Progenitor cell of endocrine pancreas (in vitro differentiated cells): ENCODE results near the gene AGFG1. TPM values are rescaled to one million over a fixed set of nuclear protein-coding genes. Genes with fewer than 3 reads are reported as not detected.

ENCODE experiments used
- DNase-seq: peaks from one replicate; pipeline ENCODE4 v3.0.0; 2021; ENCODE audit warnings: low spot score; ENCODE audit not compliant: unreplicated experiment
- H3K27ac Mint-ChIP-seq: 2 replicates; pipeline ENCODE4 v1.8.0; 2021; ENCODE audit warnings: mild to moderate bottlenecking, moderate library complexity, mixed read lengths
- H3K27me3 Mint-ChIP-seq: 2 replicates; pipeline ENCODE4 v1.8.0; 2021; ENCODE audit warnings: mixed read lengths
- H3K36me3 Mint-ChIP-seq: 2 replicates; pipeline ENCODE4 v1.8.0; 2022; ENCODE audit warnings: mixed read lengths; ENCODE audit not compliant: insufficient read depth
- H3K4me1 Mint-ChIP-seq: 2 replicates; pipeline ENCODE4 v1.8.0; 2021; ENCODE audit warnings: low read depth, mixed read lengths
- H3K4me3 Mint-ChIP-seq: 2 replicates; pipeline ENCODE4 v1.8.0; 2021; ENCODE audit warnings: low read depth, mild to moderate bottlenecking, moderate library complexity, mixed read lengths
- H3K9me3 Mint-ChIP-seq: 2 replicates; pipeline ENCODE4 v1.8.0; 2021; ENCODE audit warnings: low read depth, mixed read lengths
- total RNA-seq: library from RNA; stranded (reverse); gene quantifications from 2 replicates; pipeline ENCODE4 v1.2.1, GENCODE V29; 2021
- TF ChIP-seq, protein P1 (sequence below): fragments of 200-600 bp; sonication (generic); IDR thresholded peaks from one replicate; pipeline ENCODE4 v1.5.0; 2021; ENCODE audit warnings: antibody characterized with exemption, mild to moderate bottlenecking; ENCODE audit not compliant: unreplicated experiment

The AGFG1 gene
- total RNA-seq, 1 donor from 2014 or later: 74.5 TPM

DNA sequence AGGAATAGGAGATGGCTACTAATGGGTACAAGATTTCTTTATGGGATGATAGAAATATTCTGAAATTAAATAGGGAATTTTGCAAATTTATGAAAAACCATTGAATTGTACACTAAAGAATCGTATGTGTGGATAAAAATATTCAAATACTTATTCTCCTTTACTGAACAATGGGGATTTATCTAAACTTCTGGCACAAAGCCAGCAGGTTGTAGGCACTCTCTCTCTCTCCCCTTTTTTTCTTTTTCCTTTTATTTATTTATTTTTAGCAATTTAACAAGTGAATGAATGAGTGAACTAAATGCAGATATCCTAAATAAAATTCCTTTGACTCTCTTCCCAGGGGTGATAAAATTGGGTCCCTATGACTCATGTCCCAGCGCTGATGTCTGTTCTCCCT is 104.9 kb downstream of the AGFG1 start:
- Mint-ChIP-seq H3K4me1 (peaks cover 1% of the 10 kb centered on the region), H3K9me3 (no peaks in the 10 kb centered on the region), H3K36me3 (no peaks in the 10 kb centered on the region), H3K27me3 (no peaks in the 10 kb centered on the region), H3K27ac (no peak overlapping the region), H3K4me3 (no peak overlapping the region)
- DNase-seq: no peak
- TF ChIP-seq, protein P1, sequence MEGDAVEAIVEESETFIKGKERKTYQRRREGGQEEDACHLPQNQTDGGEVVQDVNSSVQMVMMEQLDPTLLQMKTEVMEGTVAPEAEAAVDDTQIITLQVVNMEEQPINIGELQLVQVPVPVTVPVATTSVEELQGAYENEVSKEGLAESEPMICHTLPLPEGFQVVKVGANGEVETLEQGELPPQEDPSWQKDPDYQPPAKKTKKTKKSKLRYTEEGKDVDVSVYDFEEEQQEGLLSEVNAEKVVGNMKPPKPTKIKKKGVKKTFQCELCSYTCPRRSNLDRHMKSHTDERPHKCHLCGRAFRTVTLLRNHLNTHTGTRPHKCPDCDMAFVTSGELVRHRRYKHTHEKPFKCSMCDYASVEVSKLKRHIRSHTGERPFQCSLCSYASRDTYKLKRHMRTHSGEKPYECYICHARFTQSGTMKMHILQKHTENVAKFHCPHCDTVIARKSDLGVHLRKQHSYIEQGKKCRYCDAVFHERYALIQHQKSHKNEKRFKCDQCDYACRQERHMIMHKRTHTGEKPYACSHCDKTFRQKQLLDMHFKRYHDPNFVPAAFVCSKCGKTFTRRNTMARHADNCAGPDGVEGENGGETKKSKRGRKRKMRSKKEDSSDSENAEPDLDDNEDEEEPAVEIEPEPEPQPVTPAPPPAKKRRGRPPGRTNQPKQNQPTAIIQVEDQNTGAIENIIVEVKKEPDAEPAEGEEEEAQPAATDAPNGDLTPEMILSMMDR: no peak

DNA sequence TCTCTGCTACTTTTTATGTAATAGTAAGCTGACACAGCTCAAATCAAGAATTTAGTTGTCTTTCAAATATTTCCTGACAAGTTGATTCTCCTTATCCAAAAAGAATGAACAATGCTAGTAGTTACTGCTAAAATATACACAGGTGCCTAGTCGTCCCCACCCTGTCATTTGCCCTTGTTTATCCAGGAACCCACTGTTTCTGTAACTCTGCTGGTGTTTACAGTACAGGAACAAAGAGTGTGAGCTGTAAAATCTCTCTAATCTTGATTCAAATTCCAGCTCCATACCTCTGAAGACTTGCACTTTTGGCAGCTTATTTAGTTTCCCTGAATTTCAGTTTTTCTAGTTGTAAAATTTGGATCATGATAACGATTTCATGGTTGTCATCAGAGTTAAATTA is 105.6 kb downstream of the AGFG1 start:
- no peak for DNase-seq
- Mint-ChIP-seq H3K4me1 (peaks cover 1% of the 10 kb centered on the region), H3K36me3 (peaks cover 2% of the 10 kb centered on the region), H3K4me3 (no peak overlapping the region), H3K9me3 (peaks cover 7% of the 10 kb centered on the region), H3K27ac (peak overlapping the region; percentile 15), H3K27me3 (no peaks in the 10 kb centered on the region)
- TF ChIP-seq, protein P1: no peak

DNA sequence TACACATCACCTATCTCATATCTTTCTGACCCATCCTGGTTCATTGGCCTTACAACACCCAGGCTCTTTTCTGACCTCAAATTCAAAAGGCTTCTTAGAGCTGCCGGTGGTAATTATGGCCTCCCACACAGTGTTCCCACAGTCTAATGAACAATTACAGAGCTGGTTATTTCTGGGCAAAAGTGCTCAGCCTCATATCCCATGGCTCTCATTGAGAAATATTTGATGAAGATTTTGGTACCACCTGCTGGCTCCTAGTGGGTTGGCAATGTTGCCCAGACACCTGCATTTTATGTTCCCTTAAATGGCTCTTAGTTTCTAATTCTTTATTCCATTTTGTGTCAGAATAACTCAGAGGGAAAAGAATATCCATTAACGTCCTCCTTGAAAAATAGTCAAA is 106.7 kb downstream of the AGFG1 start:
- H3K36me3 Mint-ChIP-seq: peaks cover 2% of the 10 kb centered on the region
- H3K27me3 Mint-ChIP-seq: no peaks in the 10 kb centered on the region
- H3K9me3 Mint-ChIP-seq: peaks cover 12% of the 10 kb centered on the region
- TF ChIP-seq, protein P1: no peak
- peaks cover 1% of the 10 kb centered on the region for H3K4me1 Mint-ChIP-seq
- DNase-seq: no peak
- no peak overlapping the region for H3K4me3 Mint-ChIP-seq
- H3K27ac Mint-ChIP-seq: no peak overlapping the region

DNA sequence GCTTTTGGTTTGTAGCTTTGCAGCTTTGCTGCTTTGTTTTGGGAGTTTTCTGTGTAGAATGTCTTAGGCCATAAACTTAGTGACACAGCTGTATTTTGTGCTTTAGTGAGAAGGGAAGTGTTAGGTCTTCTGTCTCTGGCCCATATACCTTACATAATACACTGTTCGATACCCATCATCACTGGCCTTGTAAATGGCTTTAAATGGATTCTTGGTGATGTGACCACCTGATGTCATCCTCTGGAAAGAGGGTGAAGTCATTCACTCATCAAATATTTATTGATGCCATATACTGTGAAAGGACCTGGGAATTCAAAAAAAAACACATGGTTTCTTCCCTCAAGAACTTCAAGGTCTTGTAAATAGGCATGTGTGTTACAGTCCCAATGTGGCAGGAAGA is 107.8 kb downstream of the AGFG1 start:
- TF ChIP-seq, protein P1: no peak
- Mint-ChIP-seq H3K27me3 (no peaks in the 10 kb centered on the region), H3K27ac (no peak overlapping the region), H3K36me3 (peaks cover 2% of the 10 kb centered on the region), H3K9me3 (peaks cover 13% of the 10 kb centered on the region), H3K4me1 (peaks cover 1% of the 10 kb centered on the region), H3K4me3 (no peak overlapping the region)
- DNase-seq: no peak

DNA sequence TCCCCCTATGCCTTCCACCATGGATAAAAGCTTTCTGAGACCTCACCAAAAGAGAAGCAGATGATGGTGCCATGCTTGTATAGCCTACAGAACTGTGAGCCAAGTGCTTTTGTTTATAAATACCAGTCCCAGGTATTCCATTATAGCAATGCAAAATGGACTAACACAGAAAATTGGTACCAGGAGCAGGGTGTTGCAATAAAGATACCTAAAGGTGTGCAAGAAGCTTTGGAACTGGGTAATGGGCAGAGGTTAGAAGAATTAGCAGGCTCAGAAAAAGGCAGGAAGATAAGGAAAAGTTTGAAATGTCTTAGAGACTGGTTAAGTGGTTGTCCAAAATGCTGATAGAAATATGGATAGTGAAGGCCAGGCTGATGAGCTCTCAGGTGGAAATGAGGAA is 110.4 kb downstream of the AGFG1 start:
- peaks cover 13% of the 10 kb centered on the region for H3K9me3 Mint-ChIP-seq

More for the DNA sequence above, 110.4 kb downstream of the AGFG1 start:
- H3K4me1 Mint-ChIP-seq: no peaks in the 10 kb centered on the region
- no peak overlapping the region for H3K4me3 Mint-ChIP-seq
- TF ChIP-seq, protein P1: no peak
- H3K27me3 Mint-ChIP-seq: no peaks in the 10 kb centered on the region
- H3K27ac Mint-ChIP-seq: no peak overlapping the region
- no peak for DNase-seq
- H3K36me3 Mint-ChIP-seq: peaks cover 2% of the 10 kb centered on the region
